HFFc6 (cell line): ENCODE measurements around the gene ASCL1. TPM values are rescaled to one million over a fixed set of nuclear protein-coding genes. Genes with fewer than 3 reads are reported as not detected.

ENCODE experiments used
- DNase-seq: peaks from one replicate; pipeline ENCODE4 v3.0.0-alpha.2; 2018
- H3K27ac Mint-ChIP-seq: 2 replicates; pipeline ENCODE4 v1.8.0; 2020; ENCODE audit warnings: mild to moderate bottlenecking, mixed read lengths
- H3K27me3 Mint-ChIP-seq: 2 replicates; pipeline ENCODE4 v1.8.0; 2021; ENCODE audit warnings: mild to moderate bottlenecking, moderate library complexity, mixed read lengths; ENCODE audit not compliant: insufficient read depth
- H3K36me3 Mint-ChIP-seq: 2 replicates; pipeline ENCODE4 v1.8.0; 2021; ENCODE audit warnings: low read depth, mixed read lengths
- H3K4me1 Mint-ChIP-seq: 2 replicates; pipeline ENCODE4 v1.8.0; 2020; ENCODE audit warnings: low read depth, mixed read lengths
- H3K4me3 Mint-ChIP-seq: 2 replicates; pipeline ENCODE4 v1.8.0; 2020; ENCODE audit warnings: mild to moderate bottlenecking, moderate library complexity, mixed read lengths
- H3K9me3 Mint-ChIP-seq: 2 replicates; pipeline ENCODE4 v1.8.0; 2020; ENCODE audit warnings: mild to moderate bottlenecking, mixed read lengths
- CTCF ChIP-seq: fragments of 200-600 bp; sonication (generic); IDR thresholded peaks from 2 replicates; pipeline ENCODE4 v1.5.0; 2021; ENCODE audit warnings: antibody characterized with exemption, mild to moderate bottlenecking
- total RNA-seq, 6 experiments: library from RNA; stranded (reverse); fragmentation: NEBNext Ultra II Directional; extraction: Animal tissue kit (Norgen Biotek cat#: 25700); gene quantifications; 2 replicates in 1 of 6; 3 replicates in 5 of 6; pipeline ENCODE4 v1.2.3, GENCODE V29; 2021

Gene ASCL1
- total RNA-seq, 6 experiments from 2014 or later: not detected

DNA sequence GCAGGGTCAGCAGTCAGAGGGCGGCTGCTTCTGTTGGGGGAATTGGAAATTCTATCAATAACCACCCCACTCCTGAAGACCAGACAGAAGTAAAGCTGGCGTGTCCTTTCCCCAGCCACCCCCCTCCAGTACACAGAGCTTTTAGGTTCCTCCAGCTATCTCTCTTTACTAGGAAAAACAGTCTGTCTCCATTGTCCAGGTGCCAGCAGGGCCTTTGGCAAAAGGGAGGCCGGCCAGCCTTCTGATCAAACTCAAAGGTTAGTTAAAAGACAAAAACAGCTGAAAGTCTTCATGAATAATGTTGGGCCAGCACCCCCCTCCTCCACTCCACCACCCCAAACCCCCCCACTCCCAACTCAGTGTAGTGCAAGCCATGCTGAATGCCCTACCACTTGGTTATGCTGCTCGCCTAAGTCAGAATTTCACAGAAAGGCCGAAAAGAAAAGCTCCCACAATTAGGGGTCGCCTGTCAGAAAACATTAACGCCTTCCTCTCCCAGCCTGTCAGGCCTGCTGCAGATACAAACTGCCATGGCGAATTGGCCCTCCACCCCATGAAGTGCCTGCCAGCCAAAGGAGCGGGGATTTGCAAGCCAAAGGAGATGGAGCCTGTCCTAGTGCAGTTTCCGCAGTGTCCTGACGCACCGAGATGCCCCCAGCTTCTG lies 8.9 kb downstream of the ASCL1 start:
- no peak for DNase-seq
- Mint-ChIP-seq H3K4me1 (no peaks in the 10 kb centered on the region), H3K27me3 (peaks cover 25% of the 10 kb centered on the region), H3K9me3 (no peaks in the 10 kb centered on the region; the same call in 1 of the 2 replicates), H3K4me3 (no peak overlapping the region), H3K36me3 (no peaks in the 10 kb centered on the region), H3K27ac (no peak overlapping the region)
- no peak for TF ChIP-seq CTCF

GRCh38 chr12:102970780-102971179 lies 13.3 kb downstream of the ASCL1 start:
- no peak overlapping the region for H3K4me3 Mint-ChIP-seq
- peaks cover 3% of the 10 kb centered on the region for H3K27me3 Mint-ChIP-seq
- no peak overlapping the region for H3K27ac Mint-ChIP-seq
- DNase-seq: no peak
- no peaks in the 10 kb centered on the region; the same call in 1 of the 2 replicates for H3K9me3 Mint-ChIP-seq
- TF ChIP-seq CTCF: no peak
- no peaks in the 10 kb centered on the region for H3K36me3 Mint-ChIP-seq
- H3K4me1 Mint-ChIP-seq: no peaks in the 10 kb centered on the region

- TF ChIP-seq CTCF: no peak
- no peaks in the 10 kb centered on the region for H3K36me3 Mint-ChIP-seq
- no peak for DNase-seq
- H3K4me1 Mint-ChIP-seq: no peaks in the 10 kb centered on the region
- H3K27me3 Mint-ChIP-seq: no peaks in the 10 kb centered on the region; the same call in 1 of the 2 replicates
- H3K4me3 Mint-ChIP-seq: no peak overlapping the region
- H3K27ac Mint-ChIP-seq: no peak overlapping the region
- H3K9me3 Mint-ChIP-seq: no peaks in the 10 kb centered on the region; the same call in 1 of the 2 replicates
Observed at GRCh38 chr12:102971227-102971626, 13.8 kb downstream of the ASCL1 start.

DNA sequence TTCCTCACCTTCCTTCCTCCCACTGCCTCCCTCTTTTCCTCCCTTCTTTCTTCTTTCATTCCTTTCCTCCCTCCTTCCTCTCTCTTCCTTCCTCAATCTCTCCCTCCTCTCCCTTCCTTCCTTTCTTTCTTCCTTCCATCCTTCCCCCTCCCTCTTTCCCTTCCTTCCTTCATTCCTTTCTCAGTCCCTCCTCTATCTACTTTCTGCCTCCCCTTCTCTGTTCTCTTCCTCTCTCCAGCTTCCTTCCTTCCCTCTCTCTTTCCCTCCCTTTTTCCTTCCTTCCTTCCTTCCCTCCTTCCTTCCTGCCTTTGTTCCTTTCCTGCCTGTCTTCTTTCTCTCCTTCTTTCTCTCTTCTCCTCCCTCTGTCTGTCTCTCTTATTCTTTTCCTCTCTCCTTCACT lies 16.1 kb downstream of the ASCL1 start:
- H3K4me3 Mint-ChIP-seq: no peak overlapping the region
- no peaks in the 10 kb centered on the region for H3K36me3 Mint-ChIP-seq
- H3K27ac Mint-ChIP-seq: no peak overlapping the region
- no peak for TF ChIP-seq CTCF
- no peaks in the 10 kb centered on the region; the same call in 1 of the 2 replicates for H3K27me3 Mint-ChIP-seq
- H3K4me1 Mint-ChIP-seq: no peaks in the 10 kb centered on the region
- DNase-seq: no peak
- peaks cover 7% of the 10 kb centered on the region for H3K9me3 Mint-ChIP-seq

DNA sequence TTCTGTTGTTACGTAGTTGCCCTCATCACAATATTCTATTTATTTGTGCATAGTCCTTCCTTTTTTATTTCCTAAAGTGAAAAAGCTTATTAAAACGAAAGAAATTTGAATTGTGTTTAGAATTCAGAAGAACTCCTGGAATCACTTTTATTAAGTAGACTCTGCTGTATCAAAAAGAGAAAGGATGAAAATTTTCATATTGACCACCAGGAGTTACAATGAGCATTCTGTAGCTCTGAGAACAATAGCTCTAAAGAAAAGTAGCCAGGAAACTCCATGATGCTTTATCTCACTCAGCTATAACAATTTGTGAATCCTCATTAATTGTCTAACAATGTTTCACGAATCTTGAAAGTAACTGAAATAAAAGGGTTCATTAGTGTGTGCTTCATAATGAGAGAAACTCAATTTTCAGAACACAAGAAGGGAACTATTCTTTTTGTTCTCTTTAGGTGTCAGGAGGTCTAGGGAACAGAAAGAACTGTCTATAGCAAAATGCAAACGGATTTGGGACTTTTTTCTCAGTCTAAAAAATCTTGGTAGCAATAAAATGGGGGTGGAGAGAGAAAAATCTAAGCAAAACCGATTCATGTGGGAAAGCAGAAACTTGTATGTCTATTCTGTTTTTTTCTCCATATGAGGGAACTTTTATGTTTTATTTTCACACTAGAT lies 19.3 kb downstream of the ASCL1 start:
- no peak overlapping the region for H3K27ac Mint-ChIP-seq
- no peak overlapping the region for H3K4me3 Mint-ChIP-seq
- TF ChIP-seq CTCF: no peak
- DNase-seq: no peak
- no peaks in the 10 kb centered on the region for H3K36me3 Mint-ChIP-seq
- H3K9me3 Mint-ChIP-seq: peaks cover 10% of the 10 kb centered on the region
- no peaks in the 10 kb centered on the region for H3K4me1 Mint-ChIP-seq
- H3K27me3 Mint-ChIP-seq: no peaks in the 10 kb centered on the region; the same call in 1 of the 2 replicates
